H1 (cell line): ENCODE data around the gene RBP5. TPM values are rescaled to one million over a fixed set of nuclear protein-coding genes. Genes with fewer than 3 reads are reported as not detected.

ENCODE experiments used
- CTCF ChIA-PET: fragments of 300-600 bp; sonication (Branson Sonifier 250); formaldehyde crosslinking; loops from one replicate; lab custom pipeline; 2021; ENCODE audit not compliant: partially characterized antibody; lab: Charles Lee
- POLR2A ChIA-PET: fragments of 300-600 bp; sonication (Branson Sonifier 250); formaldehyde crosslinking; loops from one replicate; lab custom pipeline; 2021; ENCODE audit warnings: inconsistent platforms; ENCODE audit not compliant: partially characterized antibody; lab: Charles Lee
- DNase-seq, 2 experiments: peaks; one replicate each; pipeline versions ENCODE4 v3.0.0 to v3.0.0-alpha.2; 2010 to 2022; ENCODE audit warnings: low spot score in 2 of 2, low read depth in 1 of 2, mixed read lengths in 1 of 2
- FAIRE-seq: peaks from 2 replicates; lab custom pipeline; 2011; peaks lifted over from hg19 to GRCh38; lab: Jason Lieb, UNC
- H2AFZ ChIP-seq: 2 replicates; pipeline ENCODE4 v1.8.1; 2012; ENCODE audit warnings: low read length, inconsistent platforms
- H2AK5ac ChIP-seq: 2 replicates; pipeline ENCODE4 v1.6.1; 2013; ENCODE audit warnings: low read depth, low read length
- H2BK120ac ChIP-seq: replicated peaks from 2 replicates; pipeline ENCODE3; 2013; ENCODE audit warnings: low read depth, low read length, inconsistent platforms
- H2BK12ac ChIP-seq: 2 replicates; pipeline ENCODE4 v1.6.1; 2013; ENCODE audit warnings: low read depth, low read length
- H2BK15ac ChIP-seq: 2 replicates; pipeline ENCODE4 v1.6.1; 2013; ENCODE audit warnings: low read length
- H2BK20ac ChIP-seq: 2 replicates; pipeline ENCODE4 v1.6.1; 2013; ENCODE audit warnings: low read length
- H2BK5ac ChIP-seq: 2 replicates; pipeline ENCODE4 v1.6.1; 2013; ENCODE audit warnings: low read depth, low read length
- H3K14ac ChIP-seq: 2 replicates; pipeline ENCODE4 v1.6.1; 2013; ENCODE audit warnings: inconsistent platforms; ENCODE audit not compliant: insufficient read length
- H3K18ac ChIP-seq: 2 replicates; pipeline ENCODE4 v1.6.1; 2013; ENCODE audit warnings: low read length; ENCODE audit errors: extremely low read depth
- H3K23ac ChIP-seq: 2 replicates; pipeline ENCODE4 v1.6.1; 2013; ENCODE audit warnings: inconsistent platforms; ENCODE audit not compliant: insufficient read length
- H3K23me2 ChIP-seq: 2 replicates; pipeline ENCODE4 v1.6.1; 2013; ENCODE audit warnings: low read depth, low read length
- H3K27ac ChIP-seq: 2 replicates; pipeline ENCODE4 v1.6.1; 2011; ENCODE audit warnings: low read depth, low read length, inconsistent platforms
- H3K27me3 ChIP-seq, 4 experiments: replicated peaks in 1 of 4; 1 replicate in 1 of 4; 2 replicates in 3 of 4; pipeline versions ENCODE4 v1.6.1 to v1.8.1; 2011 to 2013; ENCODE audit warnings: low read length in 3 of 4, mild to moderate bottlenecking in 3 of 4, inconsistent platforms in 2 of 4, mixed read lengths in 2 of 4, moderate library complexity in 1 of 4; ENCODE audit not compliant: control insufficient read depth in 3 of 4, insufficient read depth in 3 of 4; ENCODE audit errors: extremely low read depth in 1 of 4
- H3K36me3 ChIP-seq, 4 experiments: 2 replicates each; pipeline versions ENCODE4 v1.6.1 to v1.8.1; 2011 to 2013; ENCODE audit warnings: mild to moderate bottlenecking in 4 of 4, low read length in 3 of 4, moderate library complexity in 2 of 4, control low read depth in 1 of 4, inconsistent platforms in 1 of 4; ENCODE audit not compliant: insufficient read depth in 4 of 4, control insufficient read depth in 2 of 4
- H3K4ac ChIP-seq: replicated peaks from 2 replicates; pipeline ENCODE3; 2013; ENCODE audit warnings: low read length, low read depth, mixed read lengths, inconsistent platforms; ENCODE audit not compliant: insufficient read length
- H3K4me1 ChIP-seq, 4 experiments: replicated peaks in 1 of 4; 1 replicate in 1 of 4; 2 replicates in 3 of 4; pipeline versions ENCODE4 v1.6.1 to v1.8.1; 2011 to 2013; ENCODE audit warnings: low read length in 3 of 4, inconsistent platforms in 2 of 4, mixed read lengths in 1 of 4; ENCODE audit not compliant: insufficient read depth in 4 of 4, control insufficient read depth in 3 of 4
- H3K4me2 ChIP-seq, 2 experiments: 2 replicates each; pipeline versions ENCODE4 v1.6.1 to v1.8.1; 2011 to 2013; ENCODE audit warnings: low read depth in 2 of 2, low read length in 2 of 2, control low read depth in 1 of 2, inconsistent platforms in 1 of 2, mild to moderate bottlenecking in 1 of 2; ENCODE audit not compliant: insufficient read depth in 1 of 2
- H3K4me3 ChIP-seq, 4 experiments: fragments of 200-600, 300-600 bp in 1 of 4; sonication (generic), shearing (Covaris generic), sonication (Bioruptor Twin) in 1 of 4; 2 replicates each; pipeline versions ENCODE4 v1.5.1 to v1.8.1; 2011 to 2016; ENCODE audit warnings: low read length in 4 of 4, low read depth in 3 of 4, control low read depth in 2 of 4, inconsistent platforms in 2 of 4, mild to moderate bottlenecking in 2 of 4, mixed read lengths in 1 of 4, moderate library complexity in 1 of 4; ENCODE audit not compliant: insufficient read depth in 2 of 4; ENCODE audit errors: extremely low read depth in 1 of 4
- H3K56ac ChIP-seq: replicated peaks from 2 replicates; pipeline ENCODE3; 2013; ENCODE audit warnings: low read depth, mild to moderate bottlenecking, mixed read lengths, low read length, inconsistent platforms; ENCODE audit not compliant: insufficient read length
- H3K79me1 ChIP-seq: 2 replicates; pipeline ENCODE4 v1.6.1; 2013; ENCODE audit warnings: low read depth, low read length, control low read depth
- H3K79me2 ChIP-seq, 2 experiments: 2 replicates each; pipeline versions ENCODE4 v1.6.1 to v1.8.1; 2012 to 2013; ENCODE audit warnings: low read length in 2 of 2, mild to moderate bottlenecking in 2 of 2, inconsistent platforms in 1 of 2; ENCODE audit not compliant: insufficient read depth in 2 of 2, control insufficient read depth in 1 of 2
- H3K9ac ChIP-seq, 4 experiments: replicated peaks in 1 of 4; 1 replicate in 1 of 4; 2 replicates in 3 of 4; pipeline versions ENCODE4 v1.6.1 to v1.8.1; 2011 to 2013; ENCODE audit warnings: low read depth in 3 of 4, low read length in 3 of 4, control low read depth in 2 of 4, mild to moderate bottlenecking in 2 of 4, moderate library complexity in 2 of 4, inconsistent platforms in 1 of 4; ENCODE audit errors: extremely low read depth in 1 of 4
- H3K9me3 ChIP-seq, 2 experiments: 2 replicates each; pipeline versions ENCODE4 v1.6.1 to v1.8.1; 2012 to 2013; ENCODE audit warnings: mild to moderate bottlenecking in 2 of 2, moderate library complexity in 2 of 2, control low read depth in 1 of 2, inconsistent platforms in 1 of 2, low read depth in 1 of 2, low read length in 1 of 2, mixed read lengths in 1 of 2; ENCODE audit not compliant: insufficient read depth in 2 of 2
- H4K20me1 ChIP-seq, 2 experiments: replicated peaks in 1 of 2; 2 replicates each; pipeline versions ENCODE3 to v1.8.1; 2011 to 2013; ENCODE audit warnings: inconsistent platforms in 2 of 2, low read length in 2 of 2, mild to moderate bottlenecking in 1 of 2; ENCODE audit not compliant: insufficient read depth in 2 of 2, control insufficient read depth in 1 of 2
- H4K5ac ChIP-seq: 2 replicates; pipeline ENCODE4 v1.6.1; 2013; ENCODE audit warnings: low read length, low read depth, mixed read lengths, inconsistent platforms; ENCODE audit not compliant: insufficient read length
- H4K8ac ChIP-seq: 2 replicates; pipeline ENCODE4 v1.8.0; 2013; ENCODE audit warnings: mild to moderate bottlenecking, moderate library complexity, low read length, inconsistent platforms; ENCODE audit not compliant: insufficient read depth; ENCODE audit errors: extremely low read depth
- H4K91ac ChIP-seq: replicated peaks from 2 replicates; pipeline ENCODE3; 2013; ENCODE audit warnings: low read length, mixed read lengths, inconsistent platforms; ENCODE audit not compliant: insufficient read length
- POLR2A ChIP-seq, 2 experiments: IDR thresholded peaks; 1 replicate in 1 of 2; 2 replicates in 1 of 2; pipeline ENCODE4 v1.6.1; 2011; ENCODE audit warnings: low read depth in 2 of 2, low read length in 2 of 2, mild to moderate bottlenecking in 2 of 2; ENCODE audit errors: control extremely low read depth in 1 of 2
- SAP30 ChIP-seq: fragments of 300-600 bp; sonication (generic); IDR thresholded peaks from 2 replicates; pipeline ENCODE4 v1.7.1; 2012; ENCODE audit warnings: low read length, moderate library complexity, mild to moderate bottlenecking, inconsistent platforms; ENCODE audit not compliant: insufficient read depth, insufficient replicate concordance
- WGBS, 2 experiments: shearing (Covaris generic) in 1 of 2; methylation state at CpG; one replicate each; pipeline versions ENCODE4 v1.1.6 to v1.1.7; 2013 to 2015; ENCODE audit warnings: low lambda C conversion rate in 2 of 2, mixed read lengths in 2 of 2, inconsistent platforms in 1 of 2, low coverage in 1 of 2, missing lambda C conversion rate in 1 of 2; ENCODE audit not compliant: insufficient replicate concordance in 2 of 2, insufficient coverage in 1 of 2, insufficient read length in 1 of 2; ENCODE audit errors: extremely low coverage in 1 of 2, missing lambda C conversion rate in 1 of 2; 5-methylcytosine and 5-hydroxymethylcytosine counted together
- polyA plus RNA-seq, 7 experiments: library from polyadenylated mRNA; depleted of rRNA in 3 of 7; stranded (reverse) in 5 of 7; unstranded in 2 of 7; fragments of >200 nt in 5 of 7; fragments of 200-250 nt in 2 of 7; gene quantifications; 1 replicate in 5 of 7; 2 replicates in 1 of 7; 4 replicates in 1 of 7; pipeline versions ENCODE4 v1.2.1 to v1.2.3, GENCODE V29; 2011 to 2013; ENCODE audit warnings: missing spikeins in 2 of 7, mixed read lengths in 2 of 7
- total RNA-seq: library from RNA; stranded (reverse); fragmentation: NEBNext Ultra II Directional; extraction: Animal tissue kit (Norgen Biotek cat#: 25700); gene quantifications from 2 replicates; pipeline ENCODE4 v1.2.1, GENCODE V29; 2021

RBP5 gene
- total and polyA plus RNA-seq, 2 of the 8 experiments (the other 6 are each of a cell fraction or from before 2014, with no cell fraction given), result 1.2 to 1.9 TPM

DNA sequence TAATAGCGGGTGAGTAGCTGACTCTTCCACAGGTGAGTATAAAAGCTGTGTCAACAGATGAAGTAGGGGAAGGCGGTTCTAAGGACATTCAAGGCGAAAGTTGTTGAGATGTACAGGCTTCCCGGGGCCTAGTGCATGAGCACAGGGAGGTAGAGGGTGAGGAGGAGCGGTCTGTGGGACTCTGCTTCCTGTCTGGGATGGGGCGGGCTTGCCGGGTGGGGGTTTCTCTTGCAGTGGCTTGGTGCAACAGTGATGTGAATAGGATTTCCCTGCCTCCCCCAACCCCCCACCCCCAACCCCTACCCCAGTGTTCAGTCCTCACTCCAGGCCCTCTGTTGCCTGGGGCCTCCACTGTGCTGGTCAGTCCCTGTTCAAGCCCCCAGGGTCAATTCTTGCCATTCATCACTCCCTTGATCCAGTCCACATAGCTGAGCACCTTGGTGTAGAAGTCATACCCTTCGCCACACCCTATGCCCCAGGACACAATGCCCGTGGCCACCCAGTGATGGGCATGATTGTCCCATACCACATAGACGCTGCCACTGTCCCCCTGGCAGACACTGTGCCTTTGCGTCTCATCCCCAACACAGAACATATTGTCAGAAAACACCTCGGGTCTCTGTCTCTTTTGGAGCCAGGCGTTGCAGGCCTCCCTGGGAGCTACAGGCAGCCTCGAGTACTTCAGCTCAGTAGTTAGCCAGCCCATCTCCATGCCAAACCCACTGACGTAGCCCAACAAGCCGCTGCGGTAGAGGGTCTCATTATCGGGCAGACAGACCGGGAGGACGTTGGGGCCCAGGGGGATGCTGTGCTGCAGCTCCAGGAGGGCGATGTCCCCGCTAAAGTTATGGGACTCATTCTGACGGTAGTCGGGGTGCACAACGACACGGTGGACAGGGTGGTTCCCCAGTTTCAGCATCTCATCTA lies 32.4 kb downstream of the RBP5 start:
- Histone ChIP-seq H2BK20ac (no peak overlapping the region), H4K5ac (no peak overlapping the region), H3K36me3 (peaks cover 0 to 11% (median 2%) of the 10 kb centered on the region in 4 experiments; a peak in 3 of 8 replicates), H3K56ac (no peak overlapping the region), H3K9me3 (no peaks in the 10 kb centered on the region), H3K4ac (no peak overlapping the region)
- WGBS, 2 experiments, result 92% methylated on average over 26 of the region's 26 CpGs; no CpG with 5 or more reads in 1 of the 2 experiments
- TF ChIP-seq SAP30, result no peak
- TF ChIP-seq POLR2A (IDR thresholded peaks at IDR 0.05; ENCODE audit: control extremely low read depth in 1 of 2, low read depth in 2 of 2, low read length in 2 of 2), result 0 out of 3 replicates have a peak, but pooled peaks of 1 of the 2 experiments have one; percentile 41
- TF ChIP-seq, all 59 proteins: peak for 1
- no peak overlapping the region for H3K4me3 ChIP-seq
- FAIRE-seq (no peak), DNase-seq (no peak)
- H4K8ac ChIP-seq, result no peak overlapping the region; the same call in 1 of the 2 replicates
- no peaks in the 10 kb centered on the region for H3K79me1 ChIP-seq
- H3K4me2 ChIP-seq, result no peak overlapping the region
- H3K18ac ChIP-seq, result no peak overlapping the region; the same call in 1 of the 2 replicates
- no peak overlapping the region; the same call in 1 of the 2 replicates for H3K27ac ChIP-seq
- H3K4me1 ChIP-seq, result peaks cover 0 to 9% (median 4%) of the 10 kb centered on the region in 4 experiments; a peak in 6 of 7 replicates
- H3K27me3 ChIP-seq, result no peaks in the 10 kb centered on the region
- no peak overlapping the region for H3K9ac ChIP-seq
- POLR2A ChIA-PET, result interaction anchor here (0.6 to 5.6 kb wide), 16 partner anchors 9 to 152 kb away, joined by 3 to 42 read pairs (median 4); partner anchors contain the start of genes C12orf57, C1RL, C1S and RNU7-1
- H4K91ac ChIP-seq, result no peak overlapping the region
- H3K79me2 ChIP-seq, result no peaks in the 10 kb centered on the region
- H3K14ac ChIP-seq, result no peak overlapping the region
- H3K23ac ChIP-seq, result no peak overlapping the region
- 0 out of 2 replicates have a peak overlapping the region, but pooled peaks have one; percentile 24 for H2BK5ac ChIP-seq
- no peak overlapping the region for H2BK120ac ChIP-seq
- H3K23me2 ChIP-seq, result peaks cover 1% of the 10 kb centered on the region; the same call in 1 of the 2 replicates
- no peak overlapping the region for H2BK12ac ChIP-seq
- H2AK5ac ChIP-seq, result 0 out of 2 replicates have a peak overlapping the region, but pooled peaks have one; percentile 65
- peaks cover 0 to 3% of the 10 kb centered on the region in 2 experiments for H4K20me1 ChIP-seq
- H2BK15ac ChIP-seq, result 0 out of 2 replicates have a peak overlapping the region, but pooled peaks have one; percentile 29
- CTCF ChIA-PET, result interaction anchor here (0.5 to 2.2 kb wide), 17 partner anchors 10 to 710 kb away, joined by 3 to 17 read pairs (median 4); partner anchors contain the start of genes C12orf57, C1RL, C1S and LPCAT3
- no peak overlapping the region for H2AFZ ChIP-seq
